ENCODE data around the gene CYB5R4. TPM values are rescaled to one million over a fixed set of nuclear protein-coding genes. Genes with fewer than 3 reads are reported as not detected.

The CYB5R4 gene, protein sequence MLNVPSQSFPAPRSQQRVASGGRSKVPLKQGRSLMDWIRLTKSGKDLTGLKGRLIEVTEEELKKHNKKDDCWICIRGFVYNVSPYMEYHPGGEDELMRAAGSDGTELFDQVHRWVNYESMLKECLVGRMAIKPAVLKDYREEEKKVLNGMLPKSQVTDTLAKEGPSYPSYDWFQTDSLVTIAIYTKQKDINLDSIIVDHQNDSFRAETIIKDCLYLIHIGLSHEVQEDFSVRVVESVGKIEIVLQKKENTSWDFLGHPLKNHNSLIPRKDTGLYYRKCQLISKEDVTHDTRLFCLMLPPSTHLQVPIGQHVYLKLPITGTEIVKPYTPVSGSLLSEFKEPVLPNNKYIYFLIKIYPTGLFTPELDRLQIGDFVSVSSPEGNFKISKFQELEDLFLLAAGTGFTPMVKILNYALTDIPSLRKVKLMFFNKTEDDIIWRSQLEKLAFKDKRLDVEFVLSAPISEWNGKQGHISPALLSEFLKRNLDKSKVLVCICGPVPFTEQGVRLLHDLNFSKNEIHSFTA
- polyA plus RNA-seq (2014; cell fraction: cytosol; rRNA removed) = 15.2 and 15.4 TPM in 2 replicates
- polyA plus RNA-seq (2014; cell fraction: nucleus; rRNA removed) = 20.8 and 25.6 TPM in 2 replicates

GRCh38 chr6:83859410-83860358 lies at the start of gene CYB5R4:
CYB5R4 (plus strand) TSS chr6:83859689; CDS start chr6:83859783, 94 bp downstream.
- peak; percentile 90 for DNase-seq (ENCODE audit: low spot score)

GRCh38 chr6:83812595-83812994 lies 46.9 kb upstream of the CYB5R4 start:
- DNase-seq (ENCODE audit: low spot score) = no peak

GRCh38 chr6:83815631-83816272 lies 43.7 kb upstream of the CYB5R4 start:
- DNase-seq (ENCODE audit: low spot score) = no peak

GRCh38 chr6:83822629-83823169 lies 36.8 kb upstream of the CYB5R4 start:
- DNase-seq (ENCODE audit: low spot score) = no peak

DNA sequence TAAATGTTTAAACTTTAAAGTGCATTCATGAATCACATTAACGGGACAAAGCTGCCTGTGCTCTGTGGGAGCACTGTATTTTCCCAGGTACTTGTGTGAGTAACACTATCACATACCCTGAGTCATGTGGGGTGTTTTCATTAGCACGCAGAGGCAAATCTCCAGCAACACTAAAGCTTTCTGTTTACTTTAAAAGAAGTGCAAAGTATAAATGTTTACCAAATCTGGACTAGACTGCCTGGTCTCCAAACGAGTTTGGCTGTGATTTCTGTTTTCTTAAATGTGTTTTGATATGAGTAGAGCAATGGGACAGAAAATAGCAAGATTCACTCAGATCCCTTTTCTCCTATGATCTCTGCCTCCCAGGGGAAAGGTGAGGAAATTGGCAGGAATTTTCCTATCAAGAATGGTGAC lies 35.1 kb upstream of the CYB5R4 start:
- no peak for DNase-seq (ENCODE audit: low spot score)

DNA sequence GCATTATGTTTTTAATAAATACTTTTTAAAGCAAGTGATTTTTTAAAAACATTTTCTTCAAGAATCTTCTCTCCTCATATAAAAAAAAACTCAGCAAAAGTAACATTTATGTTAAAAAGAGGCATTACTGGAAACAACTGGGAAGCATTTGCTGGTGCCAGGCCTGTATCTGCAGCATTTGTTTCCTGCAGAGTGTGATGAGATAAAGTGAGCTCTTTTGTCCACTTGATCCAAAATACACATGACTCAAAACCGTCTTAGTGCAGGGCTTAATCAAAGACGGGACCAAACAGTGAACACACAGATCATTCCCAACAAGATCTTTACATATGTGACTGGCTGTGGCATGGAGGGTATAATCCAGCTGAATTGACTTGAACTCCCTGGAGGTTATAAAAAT lies 34.7 kb upstream of the CYB5R4 start:
- no peak for DNase-seq (ENCODE audit: low spot score)

- no peak for DNase-seq (ENCODE audit: low spot score)
Measured at GRCh38 chr6:83827050-83827449, 32.4 kb upstream of the CYB5R4 start.

DNA sequence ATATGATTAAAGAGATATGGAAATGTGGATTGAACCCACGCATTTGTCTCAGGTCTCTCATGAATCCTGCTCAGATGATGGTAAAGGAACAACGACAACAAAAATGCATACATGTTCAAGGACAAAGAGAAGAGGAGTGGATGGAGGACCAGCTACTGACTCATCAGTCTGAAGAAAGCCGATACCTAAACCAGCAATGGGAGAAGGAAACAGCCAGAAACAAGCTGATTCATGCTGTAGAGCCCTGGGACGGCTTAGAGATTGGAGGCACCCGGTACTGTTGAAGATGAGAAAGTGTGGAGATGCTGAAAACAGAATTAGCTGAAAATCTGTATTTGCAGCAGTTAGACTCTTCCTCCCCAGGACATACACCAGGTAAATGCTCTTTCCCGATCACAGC lies 20.8 kb upstream of the CYB5R4 start:
- DNase-seq (ENCODE audit: low spot score) = no peak

GRCh38 chr6:83844170-83844569 lies 15.3 kb upstream of the CYB5R4 start:
- DNase-seq (ENCODE audit: low spot score) = no peak

GRCh38 chr6:83846291-83846690 lies 13.2 kb upstream of the CYB5R4 start:
- DNase-seq (ENCODE audit: low spot score) = no peak

- DNase-seq (ENCODE audit: low spot score) = no peak
Measured at GRCh38 chr6:83847179-83847578, 12.3 kb upstream of the CYB5R4 start.

DNA sequence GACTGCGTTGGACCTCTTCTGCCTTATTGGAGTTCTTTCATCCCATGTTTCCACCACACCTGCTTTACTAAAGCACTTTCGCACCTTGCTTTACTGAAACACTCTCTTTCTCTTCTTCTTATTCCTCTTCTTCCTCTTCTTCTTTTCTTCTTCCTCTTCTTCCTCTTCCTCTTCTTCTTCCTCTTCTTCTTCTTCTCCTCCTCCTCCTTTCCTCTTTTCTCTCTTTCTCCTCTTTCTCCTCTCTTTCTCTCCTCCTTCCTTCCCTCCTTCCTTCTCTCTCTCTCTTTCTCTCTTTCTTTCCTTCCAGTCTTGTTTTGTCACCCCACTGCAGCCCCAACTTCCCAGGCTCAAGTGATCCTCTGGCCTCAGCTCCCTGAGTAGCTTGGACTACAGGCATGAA lies 10.4 kb upstream of the CYB5R4 start:
- DNase-seq (ENCODE audit: low spot score) = no peak

- DNase-seq (ENCODE audit: low spot score) = no peak
Measured at GRCh38 chr6:83849610-83850009, 9.9 kb upstream of the CYB5R4 start.

- no peak for DNase-seq (ENCODE audit: low spot score)
Measured at GRCh38 chr6:83852528-83853177, 6.8 kb upstream of the CYB5R4 start.

DNA sequence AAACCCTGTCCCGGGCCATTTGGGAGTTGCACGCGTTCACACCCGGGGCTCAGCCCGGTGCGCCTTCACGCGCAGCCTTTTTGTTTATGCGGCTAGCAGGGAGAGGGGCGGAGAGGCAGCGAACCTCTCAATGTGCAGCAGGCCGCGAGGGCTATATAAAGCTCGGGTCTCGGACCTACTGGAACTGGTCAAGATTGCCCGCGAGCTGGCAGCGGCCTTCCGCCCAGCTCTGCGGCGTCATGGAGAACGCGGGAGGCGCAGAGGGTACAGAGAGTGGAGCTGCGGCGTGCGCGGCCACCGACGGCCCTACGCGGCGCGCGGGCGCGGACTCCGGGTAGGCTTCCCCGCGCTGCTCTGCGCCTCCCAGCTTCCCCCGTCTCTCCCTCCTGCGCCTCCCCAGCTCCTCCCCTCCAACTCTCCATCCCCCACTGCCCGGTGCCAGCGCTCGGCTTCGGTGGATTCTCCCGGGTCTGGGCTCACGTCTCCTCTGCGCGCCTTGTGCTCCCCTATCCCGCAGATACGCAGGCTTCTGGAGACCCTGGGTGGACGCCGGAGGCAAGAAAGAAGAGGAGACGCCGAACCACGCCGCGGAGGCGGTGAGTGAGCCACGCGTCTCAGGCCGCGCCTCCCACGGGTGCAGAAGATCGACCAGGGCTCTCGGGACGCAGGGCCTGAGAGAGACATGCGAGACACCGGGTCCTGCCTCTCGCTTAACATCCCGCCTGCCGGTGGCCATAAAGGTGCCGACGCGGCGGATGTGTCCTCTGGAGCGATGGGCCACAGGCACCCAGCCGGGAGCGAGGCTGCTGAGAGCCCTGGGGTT lies 6.1 kb upstream of the CYB5R4 start, which contains the start of gene RIPPLY2:
Gene RIPPLY2, plus strand, starts transcription at position 183 of the 823 bp plus-strand sequence. Its CDS starts 57 bp downstream, at position 240.
- peak; percentile 80 for DNase-seq (ENCODE audit: low spot score)

DNA sequence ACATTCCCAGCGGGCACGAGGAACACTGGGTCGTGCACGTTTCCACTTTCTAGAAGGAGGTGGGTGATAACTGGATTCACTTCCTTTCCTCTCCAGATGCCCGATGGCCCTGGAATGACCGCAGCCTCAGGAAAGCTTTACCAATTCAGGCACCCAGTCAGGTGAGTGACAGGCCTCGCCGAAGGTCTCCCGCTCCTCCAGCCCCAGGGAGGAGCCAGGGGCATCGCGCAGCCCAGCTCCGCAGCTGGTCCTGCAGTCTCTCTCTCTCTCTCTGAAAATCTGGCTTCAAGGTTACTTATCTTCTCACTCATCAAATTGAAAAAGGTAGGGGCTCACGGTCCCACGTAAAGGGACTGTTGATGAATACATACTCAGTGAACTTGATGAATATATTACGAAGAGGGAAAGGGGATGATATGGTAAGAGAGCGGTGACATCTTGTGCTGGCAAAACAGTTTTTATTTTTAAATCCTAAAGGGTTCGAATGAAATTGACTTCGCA lies 5.4 kb upstream of the CYB5R4 start:
- DNase-seq (ENCODE audit: low spot score) = peak; percentile 67

DNA sequence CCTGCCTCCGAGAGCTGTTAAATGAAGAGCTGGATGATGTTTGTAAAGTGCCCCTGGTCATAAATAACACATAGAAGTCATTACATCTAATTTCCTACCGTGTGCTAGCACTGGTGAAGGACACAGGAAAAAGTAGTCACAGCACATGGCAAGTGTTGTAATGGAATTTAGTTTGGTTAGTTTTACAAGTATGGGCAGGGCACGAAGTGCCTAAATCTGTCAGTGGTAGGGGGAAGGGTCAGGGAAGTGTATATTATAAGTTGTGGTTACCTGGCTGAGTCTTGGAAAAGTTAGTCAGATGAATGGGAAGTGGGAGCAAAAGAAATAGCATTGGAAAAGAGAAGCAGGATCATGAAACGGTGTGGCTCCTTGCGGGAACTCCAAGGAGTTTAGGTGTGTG lies 4.7 kb upstream of the CYB5R4 start:
- DNase-seq (ENCODE audit: low spot score) = no peak

DNA sequence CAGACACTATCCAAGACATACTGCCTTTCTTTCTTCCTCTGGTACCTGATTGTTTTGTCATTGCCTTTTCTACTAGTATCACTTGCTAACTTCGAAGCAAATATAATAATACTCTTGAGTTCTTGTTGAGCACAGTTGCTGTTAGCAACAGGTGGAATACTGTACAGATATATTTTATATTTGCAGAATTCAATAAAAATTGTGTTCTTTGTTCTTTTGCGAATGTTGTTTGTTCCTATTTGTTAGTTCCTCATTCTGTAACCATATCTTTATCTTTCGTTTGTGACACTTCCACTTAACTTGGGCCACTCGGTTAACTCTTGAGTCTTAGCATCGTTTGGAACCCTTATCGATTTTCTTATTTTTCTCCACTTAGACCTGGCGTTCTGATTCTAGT lies 868 bp downstream of the CYB5R4 start:
- no peak for DNase-seq (ENCODE audit: low spot score)

- no peak for DNase-seq (ENCODE audit: low spot score)
Measured at GRCh38 chr6:83860782-83861495, 1.4 kb downstream of the CYB5R4 start.

Data from SK-N-DZ (cell line).